Coronary artery (tissue), 2 donors: Measurements from ENCODE around the gene PFKM.
A peak's percentile ranks its signal among the peaks of the same experiment; 100 is the strongest.

Experiments used
- DNase-seq: peaks from one replicate; pipeline ENCODE4 v3.0.0-alpha.2; 2017; ENCODE audit warnings: low spot score
- H3K27ac ChIP-seq, 2 donors: fragments of 200-600 bp; sonication (generic); one replicate each; pipeline ENCODE4 v1.5.1; 2016 to 2019
- H3K4me3 ChIP-seq: fragments of 200-600 bp; sonication (generic); 2 replicates; pipeline ENCODE4 v1.5.1; 2016; ENCODE audit warnings: mild to moderate bottlenecking, moderate library complexity
- CTCF ChIP-seq: fragments of 200-600 bp; sonication (generic); IDR thresholded peaks from one replicate; pipeline ENCODE4 v1.5.1; 2019; ENCODE audit warnings: antibody characterized with exemption

PFKM gene

GRCh38 chr12:48119078-48119833, at the start of gene PFKM:
Gene PFKM, plus strand, starts transcription at chr12:48119364. Its CDS starts 3,411 bp downstream, at chr12:48122775.
- TF ChIP-seq CTCF: no peak
- H3K27ac ChIP-seq: peak within 1 kb of the TSS; percentile 73 to 76
- peak; percentile 89 for DNase-seq
- peak within 1 kb of the TSS; percentile 91 for H3K4me3 ChIP-seq

DNA sequence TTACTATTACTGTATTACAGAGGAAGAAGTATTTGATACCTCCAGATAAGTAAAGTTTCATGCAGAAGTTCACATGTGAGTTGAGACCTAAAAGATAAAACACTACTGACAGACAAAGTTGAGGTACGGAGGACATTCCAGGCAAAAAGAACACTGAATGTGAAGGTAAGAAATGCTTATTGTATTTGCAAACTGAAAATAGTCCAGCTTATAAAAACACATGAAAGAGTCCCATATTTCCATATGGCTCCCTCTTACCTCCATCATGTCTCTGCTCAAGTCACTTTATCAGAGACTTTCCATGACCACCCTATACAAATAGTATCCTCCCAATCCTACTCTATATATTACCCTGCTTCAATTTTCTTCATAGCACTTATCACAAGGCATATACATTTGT, 49.1 kb upstream of the PFKM start:
- DNase-seq: no peak

DNA sequence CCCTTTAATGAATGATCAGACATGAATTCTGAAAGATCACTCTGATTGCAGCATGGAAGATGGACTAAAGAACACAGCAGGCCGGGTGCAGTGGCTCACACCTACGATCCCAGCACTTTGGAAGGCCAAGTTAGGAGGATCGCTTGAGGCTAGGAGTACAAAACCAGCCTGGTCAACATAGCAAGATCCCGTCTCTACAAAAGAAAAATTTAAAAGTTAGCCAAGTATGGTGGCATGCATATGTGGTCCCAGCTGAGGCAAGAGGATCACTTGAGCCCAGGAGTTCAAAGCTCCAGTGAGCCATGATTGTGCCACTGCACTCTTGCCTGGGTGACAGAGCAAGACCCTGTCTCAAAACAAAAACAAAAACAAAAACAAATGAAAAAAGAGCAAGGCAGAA, 48.4 kb upstream of the PFKM start:
- DNase-seq: no peak
- TF ChIP-seq CTCF: no peak
- H3K27ac ChIP-seq: no peak overlapping the region
- H3K4me3 ChIP-seq: no peak overlapping the region

More for the DNA sequence above, 49.1 kb upstream of the PFKM start:
- Histone ChIP-seq H3K4me3 (no peak overlapping the region), H3K27ac (no peak overlapping the region)
- TF ChIP-seq CTCF: no peak

DNA sequence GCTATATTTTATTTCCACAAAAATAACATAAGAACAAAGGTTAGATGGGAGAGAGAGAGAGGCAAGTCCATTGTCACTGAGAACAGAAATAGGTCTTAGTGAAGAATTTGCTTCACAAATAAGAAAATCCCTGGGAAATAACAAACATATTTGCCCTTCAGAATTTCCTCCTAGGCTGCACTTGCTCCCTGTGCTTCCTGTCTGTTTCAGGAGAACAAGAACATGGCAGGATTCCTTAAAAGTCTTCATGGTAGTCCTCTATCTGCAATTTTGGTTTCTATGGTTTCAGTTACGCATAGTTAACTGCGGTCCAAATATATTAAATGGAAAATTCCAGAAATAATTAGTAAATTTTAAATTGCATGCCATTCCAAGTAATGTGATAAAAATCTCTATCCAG, 47.4 kb upstream of the PFKM start:
- no peak overlapping the region for H3K27ac ChIP-seq
- DNase-seq: no peak
- no peak for TF ChIP-seq CTCF
- no peak overlapping the region for H3K4me3 ChIP-seq

DNA sequence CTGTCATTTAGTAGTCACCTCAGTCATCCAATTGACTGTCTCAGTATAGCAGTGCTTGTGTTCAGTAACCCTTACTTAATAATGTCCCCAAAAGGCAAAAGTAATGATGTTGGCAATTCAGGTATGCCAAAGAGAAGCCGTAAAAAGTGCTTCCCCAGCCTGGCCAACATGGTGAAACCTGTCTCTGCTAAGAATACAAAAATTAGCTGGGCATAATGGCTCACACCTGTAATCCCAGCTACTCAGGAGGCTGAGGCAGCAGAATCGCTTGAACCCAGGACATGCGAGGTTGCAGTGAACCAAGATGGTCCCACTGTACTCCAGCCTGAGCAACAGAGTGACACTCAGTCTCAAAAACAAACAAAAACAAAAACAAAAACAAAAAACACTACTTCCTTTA, 46.9 kb upstream of the PFKM start:
- no peak for DNase-seq
- no peak for TF ChIP-seq CTCF
- no peak overlapping the region for H3K27ac ChIP-seq
- no peak overlapping the region for H3K4me3 ChIP-seq

- H3K4me3 ChIP-seq: no peak overlapping the region
- no peak overlapping the region for H3K27ac ChIP-seq
Measured at GRCh38 chr12:48074266-48074665, 44.9 kb upstream of the PFKM start.

More at GRCh38 chr12:48074266-48074665, 44.9 kb upstream of the PFKM start:
- DNase-seq: no peak
- TF ChIP-seq CTCF: no peak
